HG03064 (cell line): ENCODE measurements around the gene PPP1R9B.

ENCODE experiments used
- ATAC-seq: cut with Tn5 transposase; IDR thresholded peaks from one replicate; pipeline ENCODE4 v1.9.1; 2021; ENCODE audit warnings: low read depth; ENCODE audit not compliant: unreplicated experiment

The PPP1R9B gene

DNA sequence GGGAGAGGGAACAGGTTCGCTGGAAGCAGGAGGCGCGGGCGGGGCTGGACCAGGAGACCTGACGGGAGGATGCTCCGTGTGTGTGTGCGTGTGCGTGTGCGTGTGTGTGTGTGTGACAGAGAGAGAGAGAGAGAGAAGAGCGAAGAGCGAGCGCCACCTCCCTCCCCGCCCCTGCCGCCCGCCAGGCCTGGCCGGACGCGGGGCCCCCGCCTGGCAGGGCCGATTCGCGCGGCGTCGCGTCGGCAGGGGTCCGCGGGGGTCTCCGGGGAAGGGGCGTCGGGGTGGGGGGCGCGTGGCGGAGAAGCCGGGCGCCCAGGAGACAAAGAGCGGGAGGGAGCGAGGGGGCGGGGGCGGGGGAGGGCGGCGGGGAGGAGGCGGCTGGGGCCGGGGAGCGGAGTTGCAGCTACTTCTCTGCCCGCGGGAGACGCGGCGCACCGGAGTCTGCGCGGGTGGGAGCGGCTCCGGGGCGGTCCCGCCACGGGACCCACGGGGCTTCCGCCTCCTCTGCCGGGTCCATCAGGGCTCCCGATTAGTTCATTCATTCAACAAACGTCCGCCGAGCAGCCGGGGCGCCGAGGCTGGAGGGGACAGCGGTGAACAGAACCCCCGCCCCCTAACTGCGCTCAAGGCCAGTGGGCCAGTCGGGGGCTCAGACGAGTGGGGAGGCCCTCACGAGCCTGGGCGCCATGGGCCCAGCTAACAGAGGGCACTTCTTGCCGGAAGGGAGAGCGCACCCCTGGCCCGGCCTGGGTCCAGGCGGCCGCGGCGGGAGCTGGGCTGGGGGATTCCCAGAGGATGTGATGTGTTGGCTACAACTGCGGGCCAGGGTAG, 20.5 kb downstream of the PPP1R9B start, which contains the start of gene SAMD14:
Gene SAMD14, minus strand, starts transcription at position 433 of the 831 bp plus-strand sequence. CDS start 5,201 bp downstream, outside the sequence.
- ATAC-seq, result no peak

GRCh38 chr17:50129353-50129727, 21.1 kb downstream of the PPP1R9B start:
- ATAC-seq, result no peak

DNA sequence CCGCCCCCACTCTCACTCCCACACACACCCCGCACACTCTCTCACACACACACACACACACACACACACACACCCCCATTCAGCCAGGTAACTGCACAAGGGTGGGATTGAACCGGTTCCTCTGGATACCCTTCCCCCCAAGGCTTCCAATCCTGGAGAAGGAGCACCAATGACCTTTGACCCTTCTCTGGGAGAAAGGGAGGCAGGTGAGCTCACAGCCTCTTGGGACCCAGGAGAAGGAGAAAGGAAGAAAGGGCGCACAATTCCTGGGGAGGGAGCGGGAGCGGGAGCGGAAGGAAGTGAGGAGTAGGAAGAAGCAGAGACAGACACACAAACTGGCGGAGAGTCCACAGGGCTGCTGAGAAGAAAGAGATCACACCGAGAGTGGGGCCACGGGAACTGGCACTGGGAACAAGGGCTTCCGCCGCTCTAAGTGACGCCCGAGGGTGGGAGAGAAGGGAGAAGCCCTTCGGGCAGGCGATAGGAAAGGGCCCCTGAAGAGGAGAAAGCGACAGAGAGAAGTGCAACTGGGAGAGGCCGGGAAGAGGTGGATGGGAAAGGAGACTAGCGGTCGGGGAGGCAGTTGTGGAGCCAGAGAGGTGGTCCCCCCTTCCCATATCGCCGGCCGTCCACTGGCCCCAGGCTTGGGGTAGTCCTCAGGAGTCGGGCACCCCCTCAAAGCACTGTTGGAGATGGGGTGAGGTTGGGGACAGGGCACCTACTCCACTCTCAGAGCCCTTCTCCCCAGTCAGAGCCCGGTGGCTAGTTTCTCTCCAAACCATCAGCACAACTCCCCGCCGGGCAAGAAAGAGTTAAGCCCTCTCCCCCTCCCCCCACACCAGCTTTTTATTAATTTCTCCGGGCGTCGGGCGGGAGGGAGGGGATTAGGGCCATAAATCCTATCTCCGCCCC, 21.8 kb downstream of the PPP1R9B start:
- no peak for ATAC-seq

DNA sequence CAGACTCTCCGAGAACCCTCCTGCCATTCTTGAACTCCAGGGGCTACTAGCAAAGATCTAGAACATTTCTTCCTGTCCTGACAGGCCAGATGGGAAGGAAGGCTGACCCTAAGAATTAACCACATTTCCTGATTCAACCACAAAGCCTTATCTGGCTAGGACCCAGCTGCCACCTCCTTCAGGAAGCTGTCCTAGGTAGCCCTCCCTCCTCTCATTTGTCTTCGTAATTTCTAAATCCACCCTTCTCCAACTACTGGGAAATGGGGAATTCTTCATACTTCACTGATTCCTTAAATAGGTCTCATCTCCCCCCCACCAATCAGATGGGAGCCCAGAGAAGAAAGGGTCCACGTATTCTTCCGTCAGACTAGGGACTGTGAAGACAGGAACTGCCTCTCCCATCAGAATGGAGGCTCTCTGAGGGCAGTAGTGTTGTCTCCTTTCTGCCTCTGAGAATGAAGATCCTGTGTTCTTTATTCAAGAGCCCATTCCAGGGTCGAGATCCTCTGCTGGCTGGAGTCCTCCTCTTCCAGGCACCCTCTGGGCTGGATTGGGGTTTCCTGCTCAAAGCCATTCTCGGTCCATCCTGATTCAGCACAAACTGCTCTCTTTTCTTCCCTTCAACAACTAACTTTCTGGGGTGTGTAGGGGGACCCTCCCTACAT, 22.6 kb downstream of the PPP1R9B start:
- no peak for ATAC-seq

DNA sequence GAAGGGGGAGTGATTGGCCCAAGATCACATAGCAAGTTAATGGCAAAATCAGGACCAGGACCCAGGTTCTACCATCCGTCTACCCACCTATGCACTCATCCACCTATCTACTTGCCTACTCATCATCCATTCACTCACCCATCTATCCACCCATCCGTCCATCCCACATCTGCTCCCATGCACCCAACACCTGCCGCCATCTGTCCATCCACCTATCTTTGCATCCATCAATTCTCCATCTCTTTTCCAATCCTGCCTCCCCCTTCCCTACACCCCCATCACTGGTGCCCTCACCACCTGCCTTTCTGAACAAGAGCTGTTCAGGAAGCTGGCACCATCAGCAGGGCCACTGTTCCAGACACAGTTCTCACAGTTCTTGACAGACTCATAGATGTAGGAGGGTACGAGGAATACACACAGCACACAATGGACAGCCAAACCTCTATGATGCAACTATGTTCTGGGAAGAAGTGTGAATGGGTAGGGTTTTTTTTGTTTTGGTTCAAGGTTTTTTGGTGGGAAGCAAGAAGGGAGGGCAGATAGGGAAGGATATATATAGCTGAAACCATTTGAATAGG, 25.0 kb downstream of the PPP1R9B start:
- ATAC-seq, result no peak

DNA sequence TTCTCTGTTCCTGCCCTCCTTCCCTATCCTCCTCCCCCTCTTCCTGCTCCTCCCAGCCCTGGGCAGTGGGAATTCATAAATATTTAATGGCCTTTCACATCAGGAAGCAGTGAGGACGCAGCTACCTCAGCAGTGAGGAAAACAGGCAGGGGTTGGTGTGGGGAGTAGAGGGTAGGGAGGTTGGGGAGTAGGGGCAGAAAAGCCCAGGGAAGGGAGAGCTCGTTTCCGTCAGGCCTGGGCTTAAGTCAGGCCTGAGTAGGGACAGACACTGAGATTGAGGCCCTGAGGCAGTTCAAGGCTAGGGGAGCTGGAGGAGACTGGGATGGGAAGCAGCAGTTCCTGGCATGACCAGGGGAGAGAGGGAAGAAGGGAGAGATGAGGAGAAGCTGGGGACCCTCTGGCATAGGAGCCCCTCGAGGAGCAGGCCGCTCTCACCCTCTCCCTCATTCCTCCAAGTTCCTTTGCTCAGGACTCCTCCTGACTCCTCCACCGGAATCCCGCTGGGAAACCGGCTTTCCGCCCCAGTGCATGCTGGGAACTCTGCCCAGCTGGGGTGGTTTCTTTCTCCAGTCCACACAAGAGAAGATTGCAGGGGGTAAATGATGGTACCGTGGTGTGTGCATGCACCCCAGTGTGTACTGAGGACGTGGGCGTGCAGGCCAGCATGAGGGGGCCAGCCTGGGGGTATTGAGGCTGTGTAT, 26.7 kb downstream of the PPP1R9B start:
- no peak for ATAC-seq

- ATAC-seq, result no peak
Measured at GRCh38 chr17:50122945-50123344, 27.5 kb downstream of the PPP1R9B start.

DNA sequence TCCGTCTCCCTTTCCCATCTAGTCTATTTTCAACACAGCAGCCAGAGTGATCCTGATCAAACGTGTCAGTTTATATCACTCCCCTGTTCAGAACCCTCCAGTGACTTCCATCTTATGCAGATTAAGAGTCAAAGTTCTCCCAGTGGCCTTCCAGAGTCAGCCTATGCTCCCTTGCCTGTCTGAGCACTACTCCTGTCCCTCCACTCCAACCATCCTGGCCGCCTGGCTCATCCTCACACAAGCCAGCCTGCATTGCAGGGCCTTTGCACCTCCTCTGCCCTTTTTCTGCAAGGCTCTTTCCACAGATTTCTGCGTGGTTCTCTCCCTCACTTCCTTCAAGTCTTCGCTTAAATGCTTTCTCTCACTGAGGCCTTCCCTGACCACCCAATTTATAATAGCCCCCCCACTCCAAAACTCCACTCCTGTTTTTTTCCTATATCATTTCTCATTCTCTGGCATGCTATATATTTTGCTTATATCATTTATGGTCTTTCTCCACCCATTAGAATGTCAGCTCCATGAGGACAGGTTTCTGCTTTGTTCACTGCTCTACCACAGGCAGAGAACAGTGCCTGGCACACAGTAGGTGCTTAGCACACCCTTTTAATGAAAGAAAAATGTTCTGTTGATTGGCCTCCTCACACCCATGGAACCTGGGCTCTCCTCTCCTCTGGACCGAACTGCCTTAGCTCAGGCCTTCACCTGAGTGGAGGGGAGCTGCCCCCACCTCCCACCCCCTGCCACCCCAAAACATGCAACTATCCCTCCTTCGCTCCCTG, 29.8 kb downstream of the PPP1R9B start:
- ATAC-seq, result no peak

DNA sequence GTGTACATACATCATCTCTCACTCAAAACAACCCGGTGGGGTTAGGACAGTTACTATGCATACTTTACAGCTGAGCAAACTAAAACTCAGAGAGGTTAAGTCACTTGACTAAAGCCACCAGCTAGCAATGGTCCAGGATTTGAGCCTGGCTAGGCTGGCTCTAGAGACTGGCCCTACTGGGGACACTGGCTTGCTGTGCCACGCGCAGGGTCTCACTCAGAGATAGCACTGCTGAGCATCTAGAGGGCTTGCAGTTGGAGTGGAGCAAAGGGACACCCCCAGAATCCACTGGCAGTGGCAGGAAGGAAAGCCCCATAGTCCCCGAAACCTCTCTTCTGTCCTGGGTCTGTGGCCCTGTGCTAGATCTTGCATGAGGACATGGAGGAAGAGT, 31.7 kb downstream of the PPP1R9B start:
- no peak for ATAC-seq

DNA sequence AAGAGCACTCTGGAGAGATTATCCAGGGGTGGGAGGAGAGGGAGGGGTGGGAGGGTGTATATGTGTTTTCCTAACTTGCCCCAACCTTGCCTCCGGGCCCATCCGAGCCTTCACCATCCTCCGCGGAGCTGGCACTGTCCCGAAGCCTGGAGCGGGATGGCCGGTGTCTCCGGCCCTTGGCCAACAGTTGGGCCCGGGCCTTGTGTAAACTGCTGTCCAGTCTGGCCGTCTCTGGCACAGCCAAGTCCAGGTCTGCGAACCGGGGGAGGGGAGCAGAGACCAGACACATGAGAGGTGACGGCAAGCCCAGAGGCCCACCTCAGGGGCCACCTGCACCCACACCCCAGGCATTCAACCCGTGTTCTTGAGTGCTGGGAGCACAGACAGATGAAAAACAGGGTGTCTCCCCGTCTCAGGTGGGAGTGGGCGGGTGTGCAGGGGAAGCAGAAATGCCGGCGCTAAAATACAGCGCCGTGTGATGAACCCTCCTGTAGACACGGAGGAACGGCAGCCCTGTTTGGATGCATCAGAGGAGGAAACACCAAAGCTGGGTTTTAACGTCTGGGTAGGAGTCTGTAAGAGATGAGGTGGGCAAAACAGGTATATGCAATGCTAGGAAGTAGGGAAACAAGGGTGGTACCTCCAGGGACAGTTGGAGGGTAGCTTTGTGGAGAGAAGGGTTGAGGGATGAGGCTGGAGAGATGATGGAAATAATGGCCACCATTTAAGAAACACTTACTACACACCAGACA, 32.2 kb downstream of the PPP1R9B start:
- ATAC-seq, result no peak

- ATAC-seq, result no peak
Measured at GRCh38 chr17:50117202-50118051, 33.0 kb downstream of the PPP1R9B start.

GRCh38 chr17:50115756-50116155, 34.7 kb downstream of the PPP1R9B start:
- ATAC-seq, result no peak

GRCh38 chr17:50114849-50115357, 35.6 kb downstream of the PPP1R9B start:
- no peak for ATAC-seq

GRCh38 chr17:50114401-50114800, 36.1 kb downstream of the PPP1R9B start:
- no peak for ATAC-seq

- ATAC-seq, result no peak
Measured at GRCh38 chr17:50113624-50114320, 36.7 kb downstream of the PPP1R9B start.

GRCh38 chr17:50112694-50113093, 37.8 kb downstream of the PPP1R9B start:
- no peak for ATAC-seq
